NCI-H446 treated with DMSO at 0.1 percent for 48 hours (cell line): ENCODE data around the gene SCRN3.
"Not testable (repeated sequence)": the region's sequence is repeated elsewhere in the genome, so short reads cannot be mapped to it uniquely, and the experiment has no call there.

Experiments used
- DNase-seq: peaks from one replicate; lab custom pipeline; 2025; lab: John Stamatoyannopoulos, UW

Gene SCRN3

GRCh38 chr2:174410039-174410438 is 14.5 kb downstream of the SCRN3 start:
- DNase-seq = not testable (repeated sequence)

DNA sequence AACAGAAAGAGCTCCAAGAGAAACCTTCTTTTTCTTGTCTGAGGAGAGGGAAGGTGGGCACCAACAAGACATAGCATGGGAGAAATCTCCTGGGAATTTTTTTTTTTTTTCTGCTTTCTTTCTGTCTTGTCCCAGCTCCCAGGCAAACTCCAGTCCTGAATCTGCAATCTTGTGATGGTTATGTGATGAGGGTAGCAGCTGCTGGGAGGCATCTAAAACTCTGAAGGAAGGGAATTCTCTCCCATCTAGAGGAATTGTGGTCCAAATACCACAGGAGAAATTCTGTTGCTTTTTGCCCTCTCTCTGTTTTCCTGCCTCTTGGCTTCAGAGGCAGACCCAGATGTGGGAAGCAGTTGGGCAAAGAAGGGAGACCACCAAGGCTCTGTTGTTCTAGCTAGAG is 16.7 kb downstream of the SCRN3 start:
- DNase-seq = no peak

DNA sequence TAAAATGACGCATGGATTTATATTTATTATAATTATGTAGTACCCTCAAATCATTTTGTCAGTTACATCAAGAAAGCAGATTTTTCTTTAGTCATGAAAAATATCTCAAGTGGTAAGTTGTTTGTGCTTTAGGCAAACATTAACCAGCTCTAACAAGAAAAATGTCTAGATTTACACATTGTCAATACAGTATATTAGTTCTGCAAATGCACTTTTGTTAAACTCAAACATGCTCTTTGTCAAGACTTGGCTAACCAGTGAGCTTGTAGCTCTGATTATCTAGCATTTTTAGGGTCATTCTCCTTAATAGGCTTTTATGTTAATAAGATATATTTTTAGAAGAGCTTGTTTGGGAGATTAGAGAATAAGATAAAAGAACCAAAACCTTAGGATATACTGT is 32.7 kb downstream of the SCRN3 start:
- no peak for DNase-seq

GRCh38 chr2:174430066-174430465 is 34.5 kb downstream of the SCRN3 start:
- no peak for DNase-seq

DNA sequence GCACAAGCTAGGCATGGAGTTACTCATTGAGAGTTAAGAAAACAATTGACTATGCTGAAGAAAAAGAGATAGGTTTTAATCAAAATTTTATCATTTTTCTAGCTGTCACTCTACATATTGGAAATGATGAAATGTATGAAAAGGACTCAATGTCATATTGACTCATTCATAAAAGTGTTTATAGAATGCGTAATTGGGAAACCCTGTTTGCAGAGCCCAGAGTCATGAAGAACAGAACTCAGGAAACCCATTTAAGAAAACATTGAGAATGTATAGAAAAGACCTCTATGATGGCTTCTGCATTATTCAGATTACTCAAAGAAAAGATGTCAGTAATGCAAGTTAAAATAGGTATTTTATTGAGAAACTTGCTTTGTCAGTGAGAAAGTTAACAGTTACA is 36.4 kb downstream of the SCRN3 start:
- no peak for DNase-seq

- no peak for DNase-seq
These were observed 40.8 kb downstream of the SCRN3 start for GRCh38 chr2:174436351-174436750.

- no peak for DNase-seq
These were observed 42.8 kb downstream of the SCRN3 start for GRCh38 chr2:174438146-174438886.

DNA sequence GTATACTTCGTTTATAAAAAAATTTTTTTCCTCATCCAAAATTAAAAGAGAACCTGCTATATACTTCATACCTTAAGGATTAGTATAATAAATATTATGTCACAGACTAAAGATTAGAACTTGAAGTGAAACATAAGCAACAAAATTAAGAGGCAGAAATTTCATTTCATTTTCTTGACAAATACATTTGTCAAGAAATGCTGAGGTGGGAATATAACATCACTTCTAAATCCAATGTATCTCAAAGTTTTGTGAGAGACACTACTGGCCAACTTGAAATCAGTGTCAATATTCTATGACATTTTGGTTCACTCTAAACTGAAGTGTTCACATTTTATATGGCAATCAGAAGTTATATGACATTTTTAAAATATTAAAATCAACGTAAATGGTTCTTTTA is 43.8 kb downstream of the SCRN3 start:
- no peak for DNase-seq

DNA sequence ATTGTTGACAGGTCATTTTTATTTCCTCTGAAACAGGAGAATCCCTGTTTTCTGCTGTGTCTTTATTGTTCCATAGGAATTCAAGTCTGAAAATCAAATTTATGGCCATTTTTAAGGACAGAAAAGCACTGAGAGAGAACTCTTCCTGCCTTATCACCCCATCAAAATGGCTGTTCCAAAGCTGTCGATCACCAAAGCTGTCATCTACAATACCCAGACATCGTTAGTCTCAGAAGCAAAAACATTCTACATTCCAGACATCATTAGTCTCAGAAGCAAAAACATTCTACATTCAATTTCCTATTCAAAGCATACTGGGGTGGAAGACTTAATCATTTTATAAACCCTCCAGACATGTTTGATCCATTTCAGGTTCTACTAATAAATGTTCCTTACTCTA is 44.4 kb downstream of the SCRN3 start:
- DNase-seq = no peak

DNA sequence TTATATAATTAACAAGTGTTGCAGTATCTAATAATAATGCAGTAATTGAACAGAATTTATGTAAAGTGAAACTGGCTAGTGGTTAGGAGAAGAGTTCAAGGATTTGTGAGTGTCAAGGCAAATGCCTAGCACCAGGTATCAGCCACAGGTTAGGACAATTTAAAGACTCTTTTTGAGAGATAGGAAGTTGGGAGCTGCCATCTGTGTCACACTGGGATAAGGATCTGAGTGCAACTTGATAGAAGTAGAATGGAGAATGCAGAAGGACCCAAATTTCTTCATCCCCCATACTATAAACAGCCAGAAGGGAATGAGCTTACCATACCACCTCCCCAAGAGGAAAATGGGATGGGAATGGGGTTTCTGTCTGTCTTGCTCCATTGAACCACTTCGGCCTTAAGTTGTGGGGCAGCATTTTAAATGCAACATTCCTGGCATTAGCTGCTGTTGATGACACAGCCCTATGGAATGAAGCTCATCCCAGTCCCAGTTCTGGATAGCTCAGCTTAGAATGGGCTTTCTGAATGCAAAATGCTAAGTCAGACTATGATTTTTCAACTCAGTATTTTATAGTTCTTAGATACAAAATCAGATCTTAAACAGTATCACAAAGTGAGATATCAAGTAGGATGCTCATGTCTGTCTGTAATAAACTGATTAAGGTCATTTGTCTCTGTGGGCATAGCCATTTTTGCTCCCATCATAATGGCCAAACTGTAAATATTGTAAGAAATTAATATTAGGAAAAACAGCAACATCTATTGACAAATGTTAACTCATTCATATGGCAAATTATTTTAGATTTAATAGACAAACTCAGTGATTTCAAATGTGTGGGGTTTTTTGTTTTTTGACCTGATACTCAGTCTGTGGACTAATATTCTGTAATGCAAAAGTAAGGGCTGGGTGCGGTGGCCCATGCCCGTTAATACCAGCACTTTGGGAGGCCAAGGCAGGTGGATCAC is 47.3 kb downstream of the SCRN3 start:
- DNase-seq = no peak

DNA sequence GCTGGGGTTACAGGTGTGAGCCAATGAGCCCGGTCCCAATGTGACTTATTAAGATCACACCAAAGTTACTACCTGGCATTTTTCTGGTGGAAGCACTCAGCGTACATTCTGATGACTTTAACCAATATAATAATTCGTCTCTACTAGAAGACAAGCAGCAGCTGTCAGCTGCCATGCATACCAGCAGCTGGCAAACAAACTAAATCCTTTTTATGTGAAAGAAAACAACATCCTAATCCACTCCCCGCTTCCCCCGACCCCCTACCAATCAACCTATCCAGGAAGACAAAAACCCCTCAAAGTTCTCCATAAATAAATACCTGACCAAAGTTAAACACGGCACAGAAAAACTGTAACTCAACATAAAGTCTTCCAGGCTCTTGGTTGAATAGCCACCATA is 49.2 kb downstream of the SCRN3 start:
- DNase-seq = no peak

DNA sequence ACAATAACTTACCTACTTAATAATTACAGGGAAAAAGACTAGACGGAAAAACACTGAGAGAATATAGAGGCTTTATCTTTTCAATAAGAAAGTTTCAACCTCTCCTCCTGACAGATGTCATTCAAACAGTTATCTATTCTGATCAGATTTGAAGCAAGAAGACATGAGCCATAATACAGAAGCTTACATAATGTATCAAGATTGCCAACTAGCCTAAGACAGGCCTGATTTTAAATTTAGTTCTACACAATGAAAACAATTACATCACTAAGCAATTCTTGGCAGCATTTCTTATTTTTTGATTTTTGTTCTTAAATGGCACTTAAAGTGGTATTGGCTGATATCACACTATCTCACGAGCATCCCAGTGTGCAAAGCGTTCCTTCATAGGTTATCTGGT is 49.7 kb downstream of the SCRN3 start:
- peak; percentile 15 for DNase-seq

- no peak for DNase-seq
These were observed 51.0 kb downstream of the SCRN3 start for GRCh38 chr2:174446531-174446930.

- DNase-seq = peak; percentile 4
These were observed 53.5 kb downstream of the SCRN3 start for GRCh38 chr2:174449033-174449432.

DNA sequence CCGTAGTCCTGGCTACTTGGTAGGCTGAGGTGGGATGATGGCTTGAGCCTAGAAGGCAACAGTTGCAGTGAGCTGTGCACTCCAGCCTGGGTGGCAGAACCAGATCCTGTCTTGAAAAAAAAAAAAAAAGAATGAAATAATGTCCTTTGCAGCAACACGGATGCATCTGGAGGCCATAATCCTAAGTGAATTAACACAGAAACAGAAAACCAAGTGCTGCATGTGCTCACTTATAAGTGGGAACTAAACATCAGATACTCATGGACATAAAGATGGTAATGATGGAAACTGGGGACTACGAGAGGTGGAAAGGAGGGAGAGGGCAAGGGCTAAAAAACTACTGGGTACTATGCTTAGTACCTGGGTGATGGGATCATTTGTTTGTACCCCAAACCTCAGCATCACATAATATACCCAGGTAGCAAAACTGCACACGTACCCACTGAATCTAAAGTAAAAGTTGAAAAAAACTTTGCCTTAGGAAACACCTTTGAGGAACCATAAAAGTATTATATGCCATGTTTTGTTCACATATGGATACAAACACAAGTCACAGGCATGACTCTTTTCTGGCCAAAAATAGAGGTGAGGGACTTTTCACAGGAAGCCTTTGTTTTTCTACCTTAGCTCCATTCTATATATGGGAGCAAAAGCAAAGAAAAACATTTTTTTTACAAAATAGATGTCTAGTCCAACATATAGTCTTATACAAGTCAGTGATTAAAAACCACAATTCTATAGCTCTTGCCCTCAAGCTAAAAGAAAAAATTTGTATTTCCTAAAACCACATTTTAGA is 54.7 kb downstream of the SCRN3 start:
- DNase-seq = no peak

DNA sequence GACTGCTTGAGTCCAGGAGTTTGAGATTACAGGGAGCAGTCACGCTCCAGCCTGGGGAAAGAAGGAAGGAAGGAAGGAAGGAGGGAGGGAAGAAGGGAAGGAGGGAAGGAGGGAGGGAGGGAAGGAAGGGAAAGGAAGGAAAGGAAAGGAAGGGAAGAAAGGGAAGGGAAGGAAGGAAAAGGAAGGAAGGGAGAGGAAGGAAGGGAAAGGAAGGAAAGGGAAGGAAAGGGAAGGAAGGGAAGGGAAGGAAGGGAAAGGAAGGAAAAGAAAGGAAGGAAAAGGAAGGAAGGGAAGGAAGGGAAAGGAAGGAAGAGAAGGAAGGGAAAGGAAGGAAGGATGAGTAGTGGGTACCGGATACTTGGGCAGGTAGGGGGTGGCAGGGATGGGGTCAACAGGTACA is 59.0 kb downstream of the SCRN3 start:
- DNase-seq = no peak

GRCh38 chr2:174461221-174461620 is 65.7 kb downstream of the SCRN3 start:
- DNase-seq = no peak

DNA sequence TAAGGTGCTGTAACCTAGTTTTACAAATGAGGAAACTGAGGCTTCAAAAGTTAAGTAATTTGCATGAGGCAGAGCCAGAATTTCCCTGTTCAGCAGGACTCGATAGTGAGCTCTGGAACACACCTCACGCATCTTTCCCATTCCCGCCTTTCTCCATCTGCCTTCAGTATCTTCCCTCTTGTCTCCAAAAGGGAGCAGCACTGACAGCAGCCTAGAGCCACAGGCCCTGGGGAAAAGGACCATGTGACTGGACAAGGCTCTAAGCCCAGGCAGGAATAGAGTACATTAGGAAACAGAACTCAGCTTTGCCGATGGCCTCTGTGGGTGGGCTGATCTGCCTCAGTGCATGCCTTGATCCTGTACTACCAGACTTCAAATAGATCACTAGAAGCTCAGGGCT is 69.8 kb downstream of the SCRN3 start:
- no peak for DNase-seq

- DNase-seq = no peak
These were observed 78.3 kb downstream of the SCRN3 start for GRCh38 chr2:174473796-174474195.

GRCh38 chr2:174477759-174478158 is 82.2 kb downstream of the SCRN3 start:
- no peak for DNase-seq
